Prostate gland (tissue), 2 donors: ENCODE measurements around the gene MEGF10.

Source experiments
- POLR2A ChIP-seq: fragments of 450-650 bp; IDR thresholded peaks from one replicate; pipeline ENCODE4 v1.6.1; 2016; ENCODE audit warnings: antibody characterized with exemption, mild to moderate bottlenecking
- POLR2AphosphoS5 ChIP-seq: sonication (generic); formaldehyde crosslinking; IDR thresholded peaks from one replicate; pipeline ENCODE4 v1.6.1; 2017; ENCODE audit warnings: antibody characterized with exemption
- TF ChIP-seq, protein P1 (sequence below), 4 experiments: fragments of 200-600 bp in 2 of 4; fragments of 450-650 bp in 2 of 4; sonication (generic) in 2 of 4; IDR thresholded peaks; 1 replicate in 3 of 4; 2 replicates in 1 of 4; pipeline ENCODE4 v1.5.1; 2016 to 2019; ENCODE audit warnings: antibody characterized with exemption in 4 of 4, mild to moderate bottlenecking in 2 of 4, moderate library complexity in 2 of 4

DNA sequence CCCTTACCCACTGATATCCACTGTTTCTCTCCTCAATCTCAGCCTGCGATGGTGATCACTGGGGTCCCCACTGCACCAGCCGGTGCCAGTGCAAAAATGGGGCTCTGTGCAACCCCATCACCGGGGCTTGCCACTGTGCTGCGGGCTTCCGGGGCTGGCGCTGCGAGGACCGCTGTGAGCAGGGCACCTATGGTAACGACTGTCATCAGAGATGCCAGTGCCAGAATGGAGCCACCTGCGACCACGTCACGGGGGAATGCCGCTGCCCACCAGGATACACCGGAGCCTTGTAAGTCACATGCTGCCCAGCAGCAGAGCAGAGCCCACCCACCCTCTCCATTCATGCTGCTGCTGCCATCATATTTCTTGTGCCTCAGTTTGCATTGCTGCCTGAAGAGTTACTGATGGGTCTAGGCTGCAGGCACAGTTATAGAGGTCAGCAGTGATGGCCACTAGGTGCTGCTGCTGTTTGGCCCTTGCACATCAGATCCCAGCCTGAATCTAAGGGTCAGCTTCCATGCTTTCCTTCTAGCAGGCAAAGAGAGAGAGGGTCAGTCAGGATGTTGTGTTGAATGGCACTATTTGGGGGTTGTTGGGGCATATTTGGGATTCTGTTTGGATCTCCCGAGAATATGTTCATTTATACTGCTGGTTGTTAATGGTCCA lies 106.0 kb downstream of the MEGF10 start:
- TF ChIP-seq POLR2A: no peak
- TF ChIP-seq, protein P1, sequence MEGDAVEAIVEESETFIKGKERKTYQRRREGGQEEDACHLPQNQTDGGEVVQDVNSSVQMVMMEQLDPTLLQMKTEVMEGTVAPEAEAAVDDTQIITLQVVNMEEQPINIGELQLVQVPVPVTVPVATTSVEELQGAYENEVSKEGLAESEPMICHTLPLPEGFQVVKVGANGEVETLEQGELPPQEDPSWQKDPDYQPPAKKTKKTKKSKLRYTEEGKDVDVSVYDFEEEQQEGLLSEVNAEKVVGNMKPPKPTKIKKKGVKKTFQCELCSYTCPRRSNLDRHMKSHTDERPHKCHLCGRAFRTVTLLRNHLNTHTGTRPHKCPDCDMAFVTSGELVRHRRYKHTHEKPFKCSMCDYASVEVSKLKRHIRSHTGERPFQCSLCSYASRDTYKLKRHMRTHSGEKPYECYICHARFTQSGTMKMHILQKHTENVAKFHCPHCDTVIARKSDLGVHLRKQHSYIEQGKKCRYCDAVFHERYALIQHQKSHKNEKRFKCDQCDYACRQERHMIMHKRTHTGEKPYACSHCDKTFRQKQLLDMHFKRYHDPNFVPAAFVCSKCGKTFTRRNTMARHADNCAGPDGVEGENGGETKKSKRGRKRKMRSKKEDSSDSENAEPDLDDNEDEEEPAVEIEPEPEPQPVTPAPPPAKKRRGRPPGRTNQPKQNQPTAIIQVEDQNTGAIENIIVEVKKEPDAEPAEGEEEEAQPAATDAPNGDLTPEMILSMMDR (IDR thresholded peaks at IDR 0.05): no peak
- no peak for TF ChIP-seq POLR2AphosphoS5
